Lower lobe of right lung (tissue), 2 donors: Measurements from ENCODE around the gene TLR9. TPM values are rescaled to one million over a fixed set of nuclear protein-coding genes. Genes with fewer than 3 reads are reported as not detected.

ENCODE experiments used
- ATAC-seq, 2 donors: fragments of 200-7000 bp; cut with Tn5 transposase; one replicate each; pipeline ENCODE4 v1.9.1; 2020 to 2022; ENCODE audit warnings: mild to moderate bottlenecking in 2 of 2, moderate library complexity in 2 of 2
- DNase-seq: peaks from one replicate; pipeline ENCODE4 v3.0.0-alpha.2; 2020
- H3K27ac ChIP-seq: fragments of 200-600 bp; one replicate; pipeline ENCODE4 v1.8.0; 2022
- H3K27me3 ChIP-seq: fragments of 200-600 bp; one replicate; pipeline ENCODE4 v1.8.0; 2022; ENCODE audit warnings: low read depth
- H3K36me3 ChIP-seq: fragments of 200-600 bp; one replicate; pipeline ENCODE4 v1.8.0; 2022; ENCODE audit warnings: mild to moderate bottlenecking
- H3K4me1 ChIP-seq: fragments of 200-600 bp; one replicate; pipeline ENCODE4 v1.8.0; 2022
- H3K4me3 ChIP-seq: fragments of 200-600 bp; one replicate; pipeline ENCODE4 v1.8.0; 2022; ENCODE audit warnings: mild to moderate bottlenecking
- H3K9me3 ChIP-seq: fragments of 200-600 bp; one replicate; pipeline ENCODE4 v1.8.0; 2022
- CTCF ChIP-seq: fragments of 200-600 bp; IDR thresholded peaks from one replicate; pipeline ENCODE4 v1.8.0; 2022; ENCODE audit warnings: antibody characterized with exemption, mild to moderate bottlenecking
- intact Hi-C: fragments of 100-400 bp; cut with DNase I; formaldehyde crosslinking; loops from one replicate; pipeline ENCODE4 v1.11.0; 2022
- total RNA-seq: library from RNA; stranded (reverse); fragmentation: NEBNext Ultra II Directional; extraction: Animal tissue kit (Norgen Biotek cat#: 25700); gene quantifications from one replicate; pipeline ENCODE4 v1.2.1, GENCODE V29; 2021
- donor health status: DM: no; HTN: yes; CAD: no; lungs with severe emphysema.

TLR9 gene
- total RNA-seq, 1 donor from 2014 or later = 1.0 TPM

GRCh38 chr3:52268036-52268435 is 42.6 kb upstream of the TLR9 start:
- Histone ChIP-seq H3K27ac (no peak overlapping the region), H3K9me3 (no peaks in the 10 kb centered on the region), H3K27me3 (no peaks in the 10 kb centered on the region), H3K36me3 (peaks cover 87% of the 10 kb centered on the region), H3K4me3 (no peak overlapping the region), H3K4me1 (peaks cover 67% of the 10 kb centered on the region)
- intact Hi-C loops = no loop called here
- ATAC-seq (peak in 1 of 2 donors; percentile 56), DNase-seq (no peak)
- no peak for TF ChIP-seq CTCF

DNA sequence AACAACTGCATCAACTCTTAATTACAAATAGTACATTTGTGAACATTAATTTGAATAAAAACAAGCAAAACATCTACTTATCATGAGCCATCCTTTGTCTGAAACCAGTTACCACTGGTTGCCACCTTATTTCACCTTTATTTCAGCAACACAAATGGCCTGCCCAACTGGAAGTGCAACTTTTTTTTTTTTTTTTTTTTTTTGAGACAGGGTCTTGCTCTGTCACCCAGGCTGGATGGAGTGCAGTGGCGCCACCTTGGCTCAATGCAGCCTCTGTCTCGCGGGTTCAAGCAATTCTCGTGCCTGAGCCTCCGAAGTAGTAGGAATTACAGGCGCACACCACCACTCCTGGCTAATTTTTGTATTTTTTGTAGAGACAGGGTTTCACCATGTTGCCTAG is 39.9 kb upstream of the TLR9 start:
- peaks cover 40% of the 10 kb centered on the region for H3K4me1 ChIP-seq
- no peak for TF ChIP-seq CTCF
- intact Hi-C loops = no loop called here
- H3K27me3 ChIP-seq = no peaks in the 10 kb centered on the region
- H3K9me3 ChIP-seq = no peaks in the 10 kb centered on the region
- no peak overlapping the region for H3K27ac ChIP-seq
- peaks cover 96% of the 10 kb centered on the region for H3K36me3 ChIP-seq
- DNase-seq (no peak), ATAC-seq (no peak)
- H3K4me3 ChIP-seq = no peak overlapping the region

DNA sequence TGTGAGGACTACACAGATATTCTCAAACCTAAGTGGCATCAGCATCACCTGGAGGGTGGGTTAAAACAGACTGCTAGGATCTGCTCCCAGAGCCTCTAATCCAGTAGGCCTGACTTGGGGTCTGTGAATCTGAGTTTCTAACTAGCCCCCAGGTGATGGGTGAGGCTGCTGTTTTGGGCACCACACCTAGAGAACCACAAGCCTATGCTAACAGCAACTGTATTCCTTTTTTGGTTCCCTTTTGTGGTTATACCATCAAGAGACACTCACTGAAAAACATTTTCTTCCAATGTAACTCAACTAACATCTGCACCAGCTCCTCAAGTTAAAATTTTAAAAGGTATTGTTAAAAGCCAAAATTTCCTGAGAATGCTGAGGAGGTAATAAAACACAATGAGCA is 37.0 kb upstream of the TLR9 start:
- TF ChIP-seq CTCF = no peak
- Histone ChIP-seq H3K4me3 (no peak overlapping the region), H3K9me3 (no peaks in the 10 kb centered on the region), H3K27me3 (no peaks in the 10 kb centered on the region), H3K27ac (no peak overlapping the region), H3K36me3 (peaks cover 100% of the 10 kb centered on the region), H3K4me1 (peaks cover 12% of the 10 kb centered on the region)
- DNase-seq (no peak), ATAC-seq (no peak)
- intact Hi-C loops = no loop called here

DNA sequence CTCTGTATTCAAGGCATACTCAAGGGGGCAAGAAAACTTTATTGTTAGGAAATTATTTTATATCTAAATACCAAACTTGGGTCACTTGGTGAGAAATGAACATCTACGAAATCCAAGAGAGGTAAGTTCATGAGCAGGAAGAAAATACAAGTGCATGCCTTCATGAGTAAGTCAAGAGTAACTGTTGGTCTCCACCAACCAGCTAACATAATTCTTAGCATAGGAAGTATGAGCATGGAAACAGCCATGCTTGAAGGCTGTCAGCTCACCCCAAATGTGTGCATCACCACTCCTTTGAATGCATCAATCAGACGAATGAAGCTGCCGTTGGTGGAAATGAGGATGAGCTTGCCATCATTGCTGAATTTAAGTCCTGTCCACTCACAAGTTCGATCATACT is 34.0 kb upstream of the TLR9 start:
- DNase-seq = no peak
- Histone ChIP-seq H3K4me3 (no peak overlapping the region), H3K27me3 (no peaks in the 10 kb centered on the region), H3K9me3 (no peaks in the 10 kb centered on the region), H3K27ac (no peak overlapping the region), H3K36me3 (peaks cover 100% of the 10 kb centered on the region), H3K4me1 (peaks cover 8% of the 10 kb centered on the region)
- ATAC-seq = no peak
- intact Hi-C loops = no loop called here
- TF ChIP-seq CTCF = no peak

- ATAC-seq (no peak), DNase-seq (no peak)
- H3K27ac ChIP-seq = no peak overlapping the region
- intact Hi-C loops = no loop called here
- H3K36me3 ChIP-seq = peaks cover 100% of the 10 kb centered on the region
- no peak for TF ChIP-seq CTCF
- no peak overlapping the region for H3K4me3 ChIP-seq
- no peaks in the 10 kb centered on the region for H3K9me3 ChIP-seq
- H3K4me1 ChIP-seq = peaks cover 12% of the 10 kb centered on the region
- H3K27me3 ChIP-seq = no peaks in the 10 kb centered on the region
Observed at GRCh38 chr3:52259035-52259434, 33.6 kb upstream of the TLR9 start.

DNA sequence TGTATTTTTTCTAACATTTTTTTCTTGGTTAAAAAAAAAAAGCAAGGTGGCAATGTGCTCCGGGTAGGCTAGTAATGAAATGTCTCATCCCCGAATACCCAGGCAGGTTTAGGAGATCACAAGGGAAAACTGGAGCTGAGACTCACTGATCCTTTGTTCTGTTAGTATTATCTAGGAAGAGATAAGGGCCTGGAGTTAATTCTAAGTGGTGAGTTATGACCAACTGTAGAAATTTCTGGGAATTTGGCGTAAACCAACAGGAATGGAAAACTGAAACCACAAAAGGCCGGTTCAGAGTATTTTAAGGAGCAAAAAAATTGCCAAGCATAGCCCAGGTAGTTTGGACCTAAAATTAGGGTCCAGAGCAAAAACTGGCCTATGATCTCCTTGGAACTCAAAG is 32.5 kb upstream of the TLR9 start:
- no peak for TF ChIP-seq CTCF

More for the DNA sequence above, 32.5 kb upstream of the TLR9 start:
- H3K4me1 ChIP-seq = peaks cover 18% of the 10 kb centered on the region
- H3K27me3 ChIP-seq = no peaks in the 10 kb centered on the region
- no peak overlapping the region for H3K4me3 ChIP-seq
- DNase-seq (no peak), ATAC-seq (no peak)
- intact Hi-C loops = no loop called here
- H3K36me3 ChIP-seq = peaks cover 100% of the 10 kb centered on the region
- H3K27ac ChIP-seq = no peak overlapping the region
- H3K9me3 ChIP-seq = no peaks in the 10 kb centered on the region
